A204.1 (cell line): ENCODE results near the gene TNNC1.

Experiments used
- FAIRE-seq: peaks from 2 replicates; lab custom pipeline; 2012; peaks lifted over from hg19 to GRCh38; lab: Jason Lieb, UNC

The TNNC1 gene

DNA sequence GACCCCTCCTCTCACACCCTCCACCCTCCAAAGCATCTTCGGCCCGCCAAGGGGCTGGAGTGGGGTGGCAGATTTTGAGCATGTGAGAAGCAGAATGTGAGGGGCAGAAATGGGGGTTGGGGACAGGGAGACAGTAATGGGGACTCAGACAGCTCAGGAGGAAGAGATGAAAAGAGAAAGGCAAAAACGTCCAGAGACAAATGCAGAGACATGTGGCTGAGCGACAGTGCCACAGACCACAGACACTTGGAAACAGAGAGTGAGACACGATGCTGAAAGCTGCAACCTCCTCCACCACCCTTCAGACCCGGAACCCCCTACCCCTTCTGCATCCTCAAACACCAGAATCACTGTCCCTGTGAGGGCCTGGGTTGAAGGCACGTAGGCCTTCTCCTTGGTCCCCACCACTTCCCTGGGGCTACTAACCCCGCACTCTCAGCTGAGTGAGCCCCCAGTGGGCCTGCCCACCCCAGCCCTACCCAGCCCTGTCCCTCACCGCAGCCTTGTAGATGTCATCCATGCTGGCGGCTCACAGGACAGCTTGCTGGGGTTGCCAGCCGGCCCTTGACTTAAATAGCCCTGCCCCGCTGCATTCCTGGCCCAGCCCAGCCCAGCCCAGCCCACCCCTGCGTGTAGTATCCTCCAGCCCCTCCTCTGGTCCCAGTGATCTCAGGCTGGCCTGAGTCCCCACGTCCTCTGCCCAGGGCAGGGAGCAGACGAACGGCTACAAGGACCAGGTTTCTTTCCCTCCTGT lies at the start of gene TNNC1:
TNNC1 (minus strand) TSS at position 546 of the 754 bp plus-strand sequence; CDS start at position 520, 26 bp downstream.
- FAIRE-seq: no peak

DNA sequence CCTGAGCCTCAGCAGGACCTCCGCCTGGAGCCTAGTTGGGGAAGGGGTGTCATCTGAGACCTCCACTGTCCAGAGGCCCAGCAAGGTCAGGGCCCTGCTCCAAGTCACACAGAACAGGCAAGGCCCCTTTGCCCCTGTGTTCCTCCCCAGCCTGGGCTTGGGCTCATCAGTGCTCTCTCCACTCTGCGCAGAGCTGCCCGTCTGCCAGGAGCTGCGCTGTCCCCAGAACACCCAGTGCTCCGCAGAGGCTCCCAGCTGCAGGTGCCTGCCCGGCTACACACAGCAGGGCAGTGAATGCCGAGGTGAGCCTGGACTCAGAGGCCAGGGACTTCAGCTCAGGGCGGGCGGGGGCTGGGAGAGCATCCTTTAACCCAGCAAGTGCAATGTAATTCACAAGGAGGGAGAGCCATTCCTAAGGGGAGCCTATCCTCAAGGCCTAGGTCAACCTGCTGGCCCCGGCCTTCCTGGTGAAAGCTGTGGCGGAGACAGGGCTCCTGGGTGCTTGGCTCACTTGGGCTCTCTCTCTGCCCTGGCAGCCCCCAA lies 49.0 kb upstream of the TNNC1 start:
- no peak for FAIRE-seq

DNA sequence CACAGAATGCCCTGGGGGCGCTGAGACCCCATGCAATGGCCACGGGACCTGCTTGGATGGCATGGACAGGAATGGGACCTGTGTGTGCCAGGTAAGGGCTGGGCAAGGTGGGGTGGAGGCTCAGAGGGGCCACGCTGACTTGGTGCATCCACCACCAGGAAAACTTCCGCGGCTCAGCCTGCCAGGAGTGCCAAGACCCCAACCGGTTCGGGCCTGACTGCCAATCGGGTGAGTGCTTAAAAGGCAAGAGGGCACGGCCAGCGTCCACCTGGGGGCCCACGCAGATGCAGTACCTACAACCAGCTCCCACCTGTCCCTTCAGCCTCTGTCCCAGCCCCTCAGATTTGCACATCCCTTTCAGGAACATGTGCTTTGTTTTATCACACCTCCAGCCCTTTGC lies 48.2 kb upstream of the TNNC1 start:
- FAIRE-seq: no peak

DNA sequence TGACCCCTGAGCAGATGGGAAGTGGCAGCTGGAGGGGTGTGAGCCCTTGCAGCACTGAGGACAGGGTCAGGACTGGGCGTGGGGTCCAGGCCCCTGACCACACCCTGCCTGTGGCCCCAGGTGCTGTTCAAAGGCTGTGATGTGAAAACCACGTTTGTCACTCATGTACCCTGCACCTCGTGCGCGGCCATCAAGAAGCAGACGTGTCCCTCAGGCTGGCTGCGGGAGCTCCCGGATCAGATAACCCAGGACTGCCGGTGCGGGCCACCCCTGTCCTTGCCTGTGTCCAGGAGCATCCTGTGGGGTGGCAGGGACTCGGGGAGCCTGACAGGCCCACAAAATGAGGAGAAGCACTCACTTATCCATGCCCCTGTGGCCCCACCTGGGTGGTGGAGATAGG lies 47.2 kb upstream of the TNNC1 start:
- FAIRE-seq: no peak

DNA sequence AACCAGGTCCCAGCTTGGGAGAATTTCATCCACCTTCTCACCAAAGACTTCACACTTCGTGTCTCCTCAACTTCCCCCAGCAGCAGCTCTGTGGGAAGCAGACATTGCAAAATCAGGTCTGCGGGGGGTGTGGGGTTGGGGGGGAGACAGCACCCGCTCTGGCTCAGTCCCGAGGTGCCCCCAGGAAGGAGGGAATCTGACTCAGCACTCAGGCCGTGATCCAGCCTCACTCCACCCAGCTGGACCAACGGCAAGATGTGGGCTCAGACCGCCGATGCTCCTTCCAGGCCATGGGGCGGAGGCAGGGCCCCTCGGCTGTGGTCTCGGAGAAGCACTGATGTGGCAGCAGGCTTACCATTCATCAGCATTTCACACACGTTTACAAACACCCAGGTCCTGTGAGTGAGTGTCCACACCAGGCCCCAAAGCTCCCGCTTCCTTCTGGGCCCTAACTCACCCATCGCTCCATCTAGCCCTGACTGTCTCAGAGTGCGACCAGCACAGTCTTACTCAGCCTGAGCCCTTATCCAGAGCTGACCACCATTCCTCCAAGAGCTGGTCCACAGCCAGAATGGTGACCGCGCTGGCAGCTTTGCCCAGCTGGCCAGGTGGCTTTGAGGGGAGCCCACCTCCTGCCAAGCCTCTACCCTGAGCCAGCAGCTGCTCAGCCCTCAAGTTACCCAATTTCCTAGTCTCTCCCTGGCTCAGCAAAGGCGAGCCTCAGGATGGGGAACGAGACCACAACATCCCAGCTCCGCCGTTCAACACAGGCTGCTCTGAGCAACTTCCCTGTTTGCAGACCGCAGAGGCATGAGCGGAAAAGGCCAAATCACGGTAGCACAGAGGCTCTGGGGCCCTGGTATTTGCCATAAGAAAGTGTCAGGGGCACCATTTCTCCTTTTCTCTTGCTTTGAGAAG lies 44.6 kb upstream of the TNNC1 start:
- FAIRE-seq: no peak

DNA sequence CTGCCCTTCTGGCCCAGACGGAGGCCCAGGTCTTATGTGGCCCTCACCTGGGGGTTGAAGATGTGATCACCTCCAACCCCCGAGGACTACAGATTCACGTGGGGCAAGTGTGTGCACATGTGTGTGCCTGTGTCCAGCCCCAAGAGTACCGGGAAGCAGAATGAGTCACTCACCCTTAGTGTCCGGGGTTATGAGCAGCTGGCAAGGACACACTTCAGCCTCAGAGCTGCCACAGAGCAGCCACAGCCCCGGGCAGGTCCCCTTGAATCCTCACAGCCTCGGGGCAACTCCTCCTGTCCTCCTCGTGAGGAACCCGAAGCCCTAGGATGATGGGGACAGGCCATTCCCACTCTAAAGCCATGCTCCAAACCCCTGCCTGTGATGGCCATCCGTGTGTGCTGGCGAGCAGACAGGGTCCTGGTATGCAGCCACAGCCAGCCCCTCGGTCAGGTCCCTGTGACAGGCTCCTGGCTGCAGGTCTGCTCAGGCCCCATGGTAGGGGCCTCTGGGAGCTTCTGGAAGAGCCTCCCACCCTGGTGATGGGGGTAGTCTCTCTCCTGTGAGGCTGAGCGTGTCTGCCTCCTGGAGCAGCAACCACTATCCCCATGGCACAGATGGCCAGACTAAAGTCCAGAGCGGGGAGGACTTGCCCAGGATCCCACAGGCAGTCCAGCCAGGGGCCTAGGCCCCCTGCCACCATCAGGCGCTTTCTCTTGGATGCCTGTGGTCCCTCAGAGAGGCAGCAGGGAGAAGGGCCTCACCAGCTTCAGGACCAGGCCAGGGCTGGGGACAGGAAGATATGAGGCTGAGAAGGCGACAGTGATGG lies 42.1 kb upstream of the TNNC1 start:
- FAIRE-seq: no peak

DNA sequence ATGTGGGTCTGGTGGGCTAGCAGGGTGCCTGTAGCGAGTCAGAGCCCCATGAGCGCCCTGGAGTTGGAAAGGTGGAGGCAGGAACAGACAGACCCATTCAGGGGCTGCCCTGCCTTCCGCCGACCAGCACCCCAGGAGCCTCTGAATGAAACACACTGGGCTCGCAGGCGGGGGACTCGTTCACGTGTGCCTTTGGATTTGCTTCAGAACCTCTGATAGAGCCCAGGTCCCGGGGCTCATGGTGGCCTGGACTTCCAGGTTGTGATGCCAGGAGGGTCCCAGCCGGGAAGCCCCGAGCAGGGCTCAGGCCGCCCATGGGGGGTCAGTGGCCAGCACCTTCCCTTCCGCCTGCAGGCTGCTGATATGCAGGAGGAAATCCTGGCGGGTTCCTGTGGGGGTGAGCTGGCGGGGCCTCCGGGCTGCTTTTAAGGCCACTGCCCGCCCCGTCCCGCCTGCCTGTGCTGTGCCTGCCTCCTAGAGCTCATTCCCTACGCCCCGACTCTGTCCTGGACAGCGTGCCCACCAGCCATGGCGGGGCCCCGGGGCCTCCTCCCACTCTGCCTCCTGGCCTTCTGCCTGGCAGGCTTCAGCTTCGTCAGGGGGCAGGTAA lies 41.1 kb upstream of the TNNC1 start, which contains the start of gene STAB1:
STAB1 (plus strand) TSS at position 453 of the 610 bp plus-strand sequence; CDS start at position 529, 76 bp downstream.
- FAIRE-seq: no peak

DNA sequence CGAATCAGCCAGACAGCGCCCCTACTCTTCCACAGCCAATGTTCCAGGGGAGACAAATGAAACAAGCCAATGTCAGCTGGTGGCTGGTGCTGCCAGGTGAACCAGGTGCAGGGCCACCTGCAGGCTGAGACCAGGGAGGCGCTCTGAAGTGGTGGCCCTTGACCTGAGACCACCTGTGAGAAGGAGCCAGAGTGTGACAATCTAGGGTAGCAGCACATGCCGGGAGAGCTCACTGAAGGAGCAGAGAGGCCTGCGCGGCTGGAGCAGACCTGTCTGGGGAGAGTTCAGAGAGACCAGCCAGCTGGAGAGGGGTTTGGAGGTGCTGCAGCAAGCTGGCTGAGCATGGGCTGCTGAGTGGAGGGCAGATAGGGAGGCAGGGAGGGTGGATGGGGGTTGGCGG lies 40.6 kb upstream of the TNNC1 start:
- no peak for FAIRE-seq

DNA sequence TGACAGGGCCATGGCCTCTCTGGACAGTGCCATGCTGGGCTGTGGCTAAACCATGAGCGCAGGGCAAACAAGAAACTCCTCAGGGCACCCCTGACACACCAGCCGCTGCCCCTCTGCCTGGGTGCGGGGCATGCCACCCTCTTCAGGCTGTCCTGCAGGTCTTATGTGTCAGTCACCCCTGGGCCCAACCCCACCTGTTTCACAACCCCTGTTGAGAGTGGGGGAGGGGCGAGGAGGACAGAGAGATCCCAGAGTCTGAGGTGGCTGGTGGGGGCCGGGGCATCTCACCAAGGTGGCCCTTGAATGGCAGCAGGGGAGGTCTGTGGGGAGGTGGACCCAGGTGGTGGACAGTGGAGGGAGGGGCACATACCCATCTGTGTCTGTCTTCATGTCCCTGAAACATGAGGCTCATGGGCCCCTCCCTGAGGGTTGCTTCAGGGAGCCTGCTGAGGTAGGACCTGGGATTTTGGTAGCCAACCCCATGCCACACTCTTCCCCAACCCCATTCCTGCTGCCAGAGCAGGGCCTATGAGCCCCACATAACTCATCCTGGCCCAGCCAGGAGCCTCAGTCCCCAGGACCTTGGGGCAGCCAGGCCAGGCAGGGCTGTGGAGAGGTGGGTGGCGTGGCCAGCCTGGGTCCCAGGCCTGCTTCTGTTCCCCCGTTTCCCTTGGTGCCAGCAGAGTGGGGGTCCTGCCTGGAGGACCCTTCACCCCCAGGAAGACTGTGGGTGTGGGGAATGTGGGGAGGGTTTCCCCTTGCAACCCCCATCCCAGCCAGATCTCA lies 39.6 kb upstream of the TNNC1 start:
- no peak for FAIRE-seq

DNA sequence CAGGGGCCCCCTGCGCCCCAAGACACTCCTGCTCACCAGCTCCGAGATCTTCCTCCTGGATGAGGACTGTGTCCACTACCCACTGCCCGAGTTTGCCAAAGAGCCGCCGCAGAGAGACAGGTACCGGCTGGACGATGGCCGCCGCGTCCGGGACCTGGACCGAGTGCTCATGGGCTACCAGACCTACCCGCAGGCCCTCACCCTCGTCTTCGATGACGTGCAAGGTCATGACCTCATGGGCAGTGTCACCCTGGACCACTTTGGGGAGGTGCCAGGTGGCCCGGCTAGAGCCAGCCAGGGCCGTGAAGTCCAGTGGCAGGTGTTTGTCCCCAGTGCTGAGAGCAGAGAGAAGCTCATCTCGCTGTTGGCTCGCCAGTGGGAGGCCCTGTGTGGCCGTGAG lies 38.2 kb upstream of the TNNC1 start:
- no peak for FAIRE-seq

DNA sequence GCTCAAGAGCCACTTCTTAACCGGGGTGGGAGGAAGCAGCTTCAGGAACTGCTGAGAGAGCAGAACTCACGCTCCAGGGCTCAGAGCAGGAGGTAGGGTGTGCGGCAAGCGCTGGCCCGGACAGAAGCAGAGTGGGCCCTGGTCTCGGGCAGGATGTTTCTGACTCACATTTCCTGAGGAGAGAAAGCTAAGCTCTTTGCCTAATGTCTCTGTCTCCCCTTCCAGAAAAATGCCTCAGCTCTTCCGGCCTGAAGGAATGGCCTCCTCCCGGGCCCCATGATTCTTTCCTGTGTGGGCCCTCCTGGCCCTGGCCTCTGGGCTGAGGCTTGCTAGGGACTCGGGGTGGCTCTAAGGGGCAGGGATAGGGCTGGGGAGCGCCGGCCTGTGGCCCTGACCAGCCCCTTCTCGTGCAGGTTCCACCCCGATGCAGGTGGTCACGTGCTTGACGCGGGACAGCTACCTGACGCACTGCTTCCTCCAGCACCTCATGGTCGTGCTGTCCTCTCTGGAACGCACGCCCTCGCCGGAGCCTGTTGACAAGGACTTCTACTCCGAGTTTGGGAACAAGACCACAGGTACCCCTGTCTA lies 37.2 kb upstream of the TNNC1 start:
- FAIRE-seq: no peak

DNA sequence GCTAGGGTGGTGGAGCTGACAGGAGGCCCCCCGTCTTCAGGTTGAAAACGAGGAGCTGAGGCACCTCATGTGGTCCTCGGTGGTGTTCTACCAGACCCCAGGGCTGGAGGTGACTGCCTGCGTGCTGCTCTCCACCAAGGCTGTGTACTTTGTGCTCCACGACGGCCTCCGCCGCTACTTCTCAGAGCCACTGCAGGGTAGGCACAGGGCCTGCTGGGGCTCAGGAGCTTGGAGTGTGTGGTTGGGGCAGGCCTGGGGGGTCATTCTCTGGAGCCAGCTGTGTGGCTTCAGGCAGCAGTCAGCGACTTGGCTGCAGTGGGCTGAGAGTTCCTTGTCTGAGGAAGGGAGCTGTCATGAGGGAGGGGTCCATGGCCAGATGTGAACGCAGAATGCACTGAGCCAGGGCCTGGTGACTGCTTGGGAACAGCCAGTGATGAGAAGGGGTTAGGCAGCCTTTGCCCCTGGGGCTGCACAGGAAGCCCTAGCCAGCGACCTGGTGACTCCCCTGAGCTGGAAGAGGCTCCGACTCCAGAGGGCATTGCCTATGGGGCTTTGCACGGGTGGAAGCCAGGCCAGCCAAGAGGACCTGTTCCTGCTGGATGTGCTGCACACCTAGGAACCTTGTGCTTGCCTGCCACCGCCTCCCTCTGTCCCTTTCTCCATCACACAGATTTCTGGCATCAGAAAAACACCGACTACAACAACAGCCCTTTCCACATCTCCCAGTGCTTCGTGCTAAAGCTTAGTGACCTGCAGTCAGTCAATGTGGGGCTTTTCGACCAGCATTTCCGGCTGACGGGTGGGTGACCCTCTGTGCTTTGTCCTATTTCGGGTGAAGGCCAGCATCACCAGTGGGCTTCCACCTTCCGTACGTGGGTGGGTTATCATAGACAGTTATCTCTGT lies 36.4 kb upstream of the TNNC1 start:
- FAIRE-seq: no peak

DNA sequence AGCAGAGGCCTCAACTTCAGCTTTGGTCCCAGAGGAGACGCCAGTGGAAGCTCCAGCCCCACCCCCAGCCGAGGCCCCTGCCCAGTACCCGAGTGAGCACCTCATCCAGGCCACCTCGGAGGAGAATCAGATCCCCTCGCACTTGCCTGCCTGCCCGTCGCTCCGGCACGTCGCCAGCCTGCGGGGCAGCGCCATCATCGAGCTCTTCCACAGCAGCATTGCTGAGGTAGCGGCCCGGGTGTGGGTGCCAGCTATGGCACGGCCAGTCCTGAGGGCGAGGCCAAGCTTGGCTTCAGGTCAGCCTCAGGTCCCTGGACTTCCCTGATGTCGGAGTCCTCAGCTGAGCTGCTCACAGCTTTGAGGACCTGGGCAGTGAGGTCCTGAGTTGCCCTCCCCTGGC lies 35.6 kb upstream of the TNNC1 start:
- no peak for FAIRE-seq

DNA sequence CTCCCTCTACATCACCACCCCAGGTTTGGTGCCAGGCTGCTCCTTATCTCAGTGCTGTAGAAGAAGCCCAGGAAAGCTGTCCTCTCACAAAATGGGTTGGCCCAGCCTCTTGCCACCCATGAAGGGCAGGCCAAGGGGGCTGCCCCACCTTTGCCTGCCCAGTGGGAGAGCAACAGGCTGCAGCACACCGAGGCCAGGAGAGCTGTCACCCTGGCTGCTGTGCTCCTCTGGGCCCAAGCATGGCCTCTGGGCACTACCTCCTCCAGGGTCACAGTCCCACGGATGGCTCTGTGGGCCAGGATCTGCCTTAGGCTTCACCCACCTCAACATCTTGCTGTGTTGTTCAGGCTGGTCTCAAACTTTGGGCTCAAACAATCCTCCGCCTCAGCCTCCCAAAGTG lies 34.9 kb upstream of the TNNC1 start:
- no peak for FAIRE-seq

DNA sequence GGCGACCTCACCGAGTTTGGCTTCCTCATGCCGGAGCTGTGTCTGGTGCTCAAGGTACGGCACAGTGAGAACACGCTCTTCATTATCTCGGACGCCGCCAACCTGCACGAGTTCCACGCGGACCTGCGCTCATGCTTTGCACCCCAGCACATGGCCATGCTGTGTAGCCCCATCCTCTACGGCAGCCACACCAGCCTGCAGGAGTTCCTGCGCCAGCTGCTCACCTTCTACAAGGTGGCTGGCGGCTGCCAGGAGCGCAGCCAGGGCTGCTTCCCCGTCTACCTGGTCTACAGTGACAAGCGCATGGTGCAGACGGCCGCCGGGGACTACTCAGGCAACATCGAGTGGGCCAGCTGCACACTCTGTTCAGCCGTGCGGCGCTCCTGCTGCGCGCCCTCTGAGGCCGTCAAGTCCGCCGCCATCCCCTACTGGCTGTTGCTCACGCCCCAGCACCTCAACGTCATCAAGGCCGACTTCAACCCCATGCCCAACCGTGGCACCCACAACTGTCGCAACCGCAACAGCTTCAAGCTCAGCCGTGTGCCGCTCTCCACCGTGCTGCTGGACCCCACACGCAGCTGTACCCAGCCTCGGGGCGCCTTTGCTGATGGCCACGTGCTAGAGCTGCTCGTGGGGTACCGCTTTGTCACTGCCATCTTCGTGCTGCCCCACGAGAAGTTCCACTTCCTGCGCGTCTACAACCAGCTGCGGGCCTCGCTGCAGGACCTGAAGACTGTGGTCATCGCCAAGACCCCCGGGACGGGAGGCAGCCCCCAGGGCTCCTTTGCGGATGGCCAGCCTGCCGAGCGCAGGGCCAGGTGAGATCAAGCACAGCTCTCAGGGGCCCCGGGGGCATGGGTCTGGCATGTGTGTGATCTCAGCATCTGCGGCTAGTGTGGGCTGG lies 34.2 kb upstream of the TNNC1 start:
- FAIRE-seq: no peak

DNA sequence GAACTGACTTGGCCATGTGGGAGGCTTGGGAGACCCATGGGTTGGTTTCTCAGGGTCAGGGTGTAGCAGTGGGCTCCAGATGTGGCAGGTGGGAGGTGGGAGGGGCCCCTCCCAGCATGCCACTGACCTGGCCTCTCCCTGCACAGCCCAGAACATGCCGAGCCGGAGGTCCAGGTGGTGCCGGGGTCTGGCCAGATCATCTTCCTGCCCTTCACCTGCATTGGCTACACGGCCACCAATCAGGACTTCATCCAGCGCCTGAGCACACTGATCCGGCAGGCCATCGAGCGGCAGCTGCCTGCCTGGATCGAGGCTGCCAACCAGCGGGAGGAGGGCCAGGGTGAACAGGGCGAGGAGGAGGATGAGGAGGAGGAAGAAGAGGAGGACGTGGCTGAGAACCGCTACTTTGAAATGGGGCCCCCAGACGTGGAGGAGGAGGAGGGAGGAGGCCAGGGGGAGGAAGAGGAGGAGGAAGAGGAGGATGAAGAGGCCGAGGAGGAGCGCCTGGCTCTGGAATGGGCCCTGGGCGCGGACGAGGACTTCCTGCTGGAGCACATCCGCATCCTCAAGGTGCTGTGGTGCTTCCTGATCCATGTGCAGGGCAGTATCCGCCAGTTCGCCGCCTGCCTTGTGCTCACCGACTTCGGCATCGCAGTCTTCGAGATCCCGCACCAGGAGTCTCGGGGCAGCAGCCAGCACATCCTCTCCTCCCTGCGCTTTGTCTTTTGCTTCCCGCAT lies 33.4 kb upstream of the TNNC1 start:
- no peak for FAIRE-seq

DNA sequence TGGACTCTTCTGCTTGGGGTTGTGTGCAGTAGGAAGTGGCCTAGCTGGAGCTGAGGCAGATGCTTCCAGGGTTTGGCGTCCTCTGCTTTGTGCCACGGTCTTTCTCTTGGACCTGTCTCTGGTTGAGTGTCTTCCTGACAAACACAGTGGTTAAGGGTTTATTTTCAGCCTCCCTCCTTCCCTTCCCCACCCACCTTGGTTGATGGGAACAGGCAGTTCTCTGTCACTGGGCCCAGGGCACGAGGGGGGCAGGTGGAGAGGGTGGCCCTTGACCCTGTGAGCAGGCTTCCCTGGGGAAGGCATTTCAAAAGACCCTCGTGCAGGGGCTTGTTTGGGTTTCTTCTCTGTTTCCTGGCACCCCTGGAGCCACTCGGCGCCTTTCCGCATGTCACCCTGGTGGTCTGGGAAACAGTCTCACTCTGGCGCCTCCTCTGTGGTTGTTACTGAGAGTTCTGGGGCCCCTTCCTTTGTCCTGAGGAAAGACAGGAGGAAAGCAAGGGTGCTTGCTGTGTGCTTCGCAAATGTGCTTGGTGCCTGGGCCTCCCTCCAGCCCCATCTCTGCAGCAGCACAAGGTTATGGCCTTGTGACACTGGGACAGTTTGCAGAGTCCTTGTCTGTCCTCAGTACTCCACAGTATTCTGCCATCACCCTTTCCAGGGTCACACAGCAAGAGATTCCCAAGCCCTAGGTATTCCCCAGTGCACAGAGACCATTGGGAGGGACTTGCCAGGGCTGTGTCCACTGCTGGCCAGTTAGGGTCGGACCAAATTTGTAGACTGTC lies 31.0 kb upstream of the TNNC1 start:
- FAIRE-seq: no peak
